C4-2B (cell line): ENCODE results near the gene FAM83F.
"Not testable (repeated sequence)": the region's sequence is repeated elsewhere in the genome, so short reads cannot be mapped to it uniquely, and the experiment has no call there.

Experiments
- CTCF ChIP-seq: fragments of 450-650 bp; conservative IDR thresholded peaks from 2 replicates; pipeline ENCODE4 v1.5.1; 2017; ENCODE audit warnings: mild to moderate bottlenecking
- ZFX ChIP-seq: fragments of 450-650 bp; IDR thresholded peaks from 2 replicates; pipeline ENCODE4 v1.6.1; 2017

DNA sequence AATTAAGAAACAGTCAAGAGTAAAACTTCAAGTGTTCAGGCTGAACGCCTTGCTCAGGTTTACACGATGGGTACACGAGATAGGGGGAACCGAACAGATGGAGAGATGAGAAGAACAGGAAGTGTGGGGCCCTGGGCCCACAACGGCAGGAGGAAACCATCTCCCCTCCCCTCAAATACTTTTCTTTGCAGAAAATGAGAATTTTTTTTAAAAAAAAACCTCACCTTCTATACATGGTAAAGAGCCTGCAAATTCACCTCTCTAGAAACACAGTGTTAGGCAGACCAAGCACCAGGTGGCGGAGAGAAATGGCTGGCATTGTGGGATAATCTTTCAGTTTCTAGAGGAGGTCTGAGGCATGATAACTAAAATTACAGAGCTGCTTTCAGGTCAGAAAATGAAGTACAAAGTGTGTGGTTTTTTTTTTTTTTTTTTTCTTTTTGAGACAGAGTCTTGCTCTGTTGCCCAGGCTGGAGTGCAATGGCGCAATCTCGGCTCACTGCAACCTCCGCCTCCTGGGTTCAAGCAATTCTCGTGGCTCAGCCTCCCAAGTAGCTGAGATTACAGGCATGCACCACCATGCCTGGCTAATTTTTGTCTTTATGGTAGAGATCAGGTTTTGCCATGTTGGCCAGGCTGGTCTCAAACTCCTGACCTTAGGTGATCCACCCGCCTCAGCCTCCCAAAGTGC lies 43.0 kb upstream of the FAM83F start:
- TF ChIP-seq CTCF, ZFX: not testable (repeated sequence)
